Measurements from ENCODE around the gene LZIC.

GRCh38 chr1:9989773-9990172 lies 46.6 kb upstream of the LZIC start:
- TF ChIP-seq CTCF (IDR thresholded peaks at IDR 0.05) (no peak), POLR2A (IDR thresholded peaks at IDR 0.05) (no peak)

Data from esophagus squamous epithelium (tissue), 4 donors.